Measurements from ENCODE around the gene MECR.

GRCh38 chr1:29200906-29201594, 29.7 kb downstream of the MECR start:
- no peak for TF ChIP-seq CTCF (IDR thresholded peaks at IDR 0.05)
- TF ChIP-seq POLR2A (IDR thresholded peaks at IDR 0.05), result no peak
- TF ChIP-seq POLR2AphosphoS5 (IDR thresholded peaks at IDR 0.05; ENCODE audit: insufficient read depth in 1 of 2, low read depth in 1 of 2), result no peak

Measured in vagina (tissue), 2 donors.